CD1c-positive myeloid dendritic cell (primary cell): ENCODE results near the gene LIN54.
"Not testable (repeated sequence)": the region's sequence is repeated elsewhere in the genome, so short reads cannot be mapped to it uniquely, and the experiment has no call there.

Experiments
- DNase-seq: peaks from one replicate; pipeline ENCODE4 v3.0.0-alpha.2; 2016; ENCODE audit errors: extremely low spot score

The LIN54 gene

GRCh38 chr4:83010522-83011318 is at the start of gene LIN54:
TSS of gene LIN54 (minus strand) at chr4:83010823. CDS start at chr4:82984844, 25,979 bp downstream.
- peak; percentile 89 for DNase-seq

GRCh38 chr4:83054928-83055327 is 44.3 kb upstream of the LIN54 start:
- peak; percentile 31 for DNase-seq

GRCh38 chr4:83048781-83049180 is 38.2 kb upstream of the LIN54 start:
- DNase-seq = not testable (repeated sequence)

GRCh38 chr4:83046693-83047473 is 36.3 kb upstream of the LIN54 start:
- no peak for DNase-seq

GRCh38 chr4:83043801-83044407 is 33.3 kb upstream of the LIN54 start:
- DNase-seq = no peak

- not testable (repeated sequence) for DNase-seq
These were observed 32.5 kb upstream of the LIN54 start for GRCh38 chr4:83043157-83043556.

GRCh38 chr4:83040269-83040668 is 29.6 kb upstream of the LIN54 start:
- DNase-seq = no peak

- DNase-seq = no peak
These were observed 26.5 kb upstream of the LIN54 start for GRCh38 chr4:83036991-83037665.

GRCh38 chr4:83034630-83035494 is 24.2 kb upstream of the LIN54 start, which contains the start of gene COPS4:
TSS of gene COPS4 (plus strand) at chr4:83035183. CDS start at chr4:83035225, 42 bp downstream.
- peak; percentile 99 for DNase-seq

- no peak for DNase-seq
These were observed 19.1 kb upstream of the LIN54 start for GRCh38 chr4:83029688-83030087.

GRCh38 chr4:83028976-83029375 is 18.4 kb upstream of the LIN54 start:
- no peak for DNase-seq

GRCh38 chr4:83025563-83025962 is 14.9 kb upstream of the LIN54 start:
- DNase-seq = no peak

GRCh38 chr4:83024233-83024632 is 13.6 kb upstream of the LIN54 start:
- no peak for DNase-seq

GRCh38 chr4:83023599-83023998 is 13.0 kb upstream of the LIN54 start:
- DNase-seq = not testable (repeated sequence)

GRCh38 chr4:83022724-83023450 is 12.3 kb upstream of the LIN54 start:
- DNase-seq = peak; percentile 50

GRCh38 chr4:83019794-83020494 is 9.3 kb upstream of the LIN54 start:
- DNase-seq = no peak

- DNase-seq = peak; percentile 37
These were observed 3.3 kb upstream of the LIN54 start for GRCh38 chr4:83013902-83014301.

GRCh38 chr4:83013420-83013867 is 2.8 kb upstream of the LIN54 start:
- DNase-seq = no peak

GRCh38 chr4:83012687-83013419 is 2.2 kb upstream of the LIN54 start:
- DNase-seq = peak; percentile 99
